Activated naive CD8-positive, alpha-beta T cell (primary cell): Measurements from ENCODE around the gene SPPL3.
"Not testable (repeated sequence)": the region's sequence is repeated elsewhere in the genome, so short reads cannot be mapped to it uniquely, and the experiment has no call there.

Source experiments
- H3K27ac Mint-ChIP-seq: one replicate; pipeline ENCODE4 v1.8.0; 2021; ENCODE audit warnings: mixed read lengths
- H3K27me3 Mint-ChIP-seq: one replicate; pipeline ENCODE4 v1.8.0; 2021; ENCODE audit warnings: mixed read lengths
- H3K36me3 Mint-ChIP-seq: one replicate; pipeline ENCODE4 v1.8.0; 2021; ENCODE audit warnings: mixed read lengths
- H3K4me1 Mint-ChIP-seq: one replicate; pipeline ENCODE4 v1.8.0; 2021; ENCODE audit warnings: low read depth, mixed read lengths
- H3K4me3 Mint-ChIP-seq: one replicate; pipeline ENCODE4 v1.8.0; 2021; ENCODE audit warnings: mild to moderate bottlenecking, mixed read lengths
- H3K9me3 Mint-ChIP-seq: one replicate; pipeline ENCODE4 v1.8.0; 2021; ENCODE audit warnings: low read depth, mixed read lengths

SPPL3 gene

DNA sequence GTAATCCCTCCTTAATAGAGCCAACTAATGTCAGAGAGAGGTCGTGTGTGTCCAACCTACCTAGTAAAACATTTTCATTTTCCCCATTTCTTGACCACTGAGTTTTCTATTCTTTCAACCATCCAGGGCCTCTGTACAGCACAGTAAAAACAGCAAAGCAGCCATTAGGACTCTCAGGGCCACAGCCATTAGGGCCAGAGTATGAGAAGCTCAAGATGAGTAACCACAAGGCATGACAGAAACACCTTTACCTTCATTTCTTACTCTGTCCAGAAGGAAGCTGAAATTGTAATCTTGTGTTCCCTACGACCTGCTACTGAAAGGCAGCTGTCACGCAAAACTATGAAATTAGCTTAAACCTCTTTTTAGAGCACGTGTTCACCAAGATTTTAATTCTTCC lies 2.3 kb downstream of the SPPL3 start:
- Mint-ChIP-seq H3K36me3 (peaks cover 10% of the 10 kb centered on the region), H3K4me3 (peak overlapping the region; percentile 100), H3K9me3 (no peaks in the 10 kb centered on the region), H3K27me3 (no peaks in the 10 kb centered on the region), H3K4me1 (peaks cover 48% of the 10 kb centered on the region), H3K27ac (peak overlapping the region; percentile 12)

DNA sequence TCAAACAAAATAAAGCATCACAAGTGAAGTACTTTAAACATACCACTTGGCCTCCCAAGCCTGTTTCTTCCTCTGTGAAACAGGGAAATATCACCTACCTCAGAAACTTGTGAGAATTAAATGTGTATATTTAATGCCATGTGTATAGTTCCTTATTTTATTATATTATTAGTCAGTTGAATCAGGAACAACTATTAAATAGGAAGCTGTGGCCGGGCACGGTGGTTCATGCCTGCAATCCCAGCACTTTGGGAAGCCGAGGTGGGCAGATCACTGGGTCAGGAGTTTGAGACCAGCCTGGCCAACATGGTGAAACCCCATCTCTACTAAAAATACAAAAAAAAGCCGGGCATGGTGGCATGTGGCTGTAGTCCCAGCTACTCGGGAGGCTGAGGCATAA lies 3.1 kb downstream of the SPPL3 start:
- not testable (repeated sequence) for H3K9me3 Mint-ChIP-seq, H3K27ac Mint-ChIP-seq, H3K4me3 Mint-ChIP-seq, H3K27me3 Mint-ChIP-seq
- Mint-ChIP-seq H3K36me3 (peaks cover 10% of the 10 kb centered on the region), H3K4me1 (peaks cover 53% of the 10 kb centered on the region)

DNA sequence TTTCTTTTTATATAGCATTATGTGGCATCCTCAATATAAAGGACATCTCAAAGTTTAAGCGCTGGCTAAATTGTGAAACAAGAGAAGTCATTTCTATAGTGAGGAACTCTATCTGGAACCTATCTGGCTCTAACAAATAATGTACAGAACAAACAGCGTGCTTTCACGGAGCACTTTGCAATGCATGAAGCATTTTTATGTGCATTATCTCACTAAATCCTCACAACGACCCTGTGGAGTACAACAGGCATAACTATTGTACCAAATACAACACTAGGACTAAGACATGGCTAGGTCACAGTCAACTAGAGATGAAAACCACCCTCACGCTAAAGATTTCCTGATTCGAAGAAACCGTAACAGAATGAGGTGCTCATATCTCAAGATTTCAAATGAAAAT lies 8.6 kb downstream of the SPPL3 start:
- peaks cover 15% of the 10 kb centered on the region for H3K36me3 Mint-ChIP-seq
- H3K4me1 Mint-ChIP-seq, result peaks cover 64% of the 10 kb centered on the region
- no peaks in the 10 kb centered on the region for H3K9me3 Mint-ChIP-seq
- H3K27me3 Mint-ChIP-seq, result no peaks in the 10 kb centered on the region
- H3K27ac Mint-ChIP-seq, result no peak overlapping the region
- H3K4me3 Mint-ChIP-seq, result no peak overlapping the region

DNA sequence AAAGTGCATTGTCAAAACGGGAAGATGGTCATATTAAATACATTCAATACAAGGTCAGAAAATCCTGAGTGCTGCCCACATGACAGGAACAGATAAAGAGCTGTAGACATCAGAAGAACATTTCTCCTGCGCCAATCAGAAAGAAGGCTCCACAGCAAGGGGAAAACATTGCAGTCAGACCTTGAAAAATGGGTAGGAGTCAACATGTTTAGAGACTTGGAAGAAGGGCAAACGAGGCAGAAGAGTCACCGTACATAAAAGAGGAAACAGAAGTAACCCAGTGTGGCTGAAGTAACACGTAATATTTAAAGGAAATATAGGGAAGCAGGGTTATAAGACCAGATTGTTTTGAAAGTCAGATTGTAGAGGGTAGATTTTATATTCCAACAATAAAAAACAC lies 11.9 kb downstream of the SPPL3 start:
- peaks cover 64% of the 10 kb centered on the region for H3K4me1 Mint-ChIP-seq
- peak overlapping the region; percentile 47 for H3K27ac Mint-ChIP-seq
- H3K9me3 Mint-ChIP-seq, result no peaks in the 10 kb centered on the region
- H3K4me3 Mint-ChIP-seq, result no peak overlapping the region
- H3K27me3 Mint-ChIP-seq, result no peaks in the 10 kb centered on the region
- peaks cover 8% of the 10 kb centered on the region for H3K36me3 Mint-ChIP-seq

DNA sequence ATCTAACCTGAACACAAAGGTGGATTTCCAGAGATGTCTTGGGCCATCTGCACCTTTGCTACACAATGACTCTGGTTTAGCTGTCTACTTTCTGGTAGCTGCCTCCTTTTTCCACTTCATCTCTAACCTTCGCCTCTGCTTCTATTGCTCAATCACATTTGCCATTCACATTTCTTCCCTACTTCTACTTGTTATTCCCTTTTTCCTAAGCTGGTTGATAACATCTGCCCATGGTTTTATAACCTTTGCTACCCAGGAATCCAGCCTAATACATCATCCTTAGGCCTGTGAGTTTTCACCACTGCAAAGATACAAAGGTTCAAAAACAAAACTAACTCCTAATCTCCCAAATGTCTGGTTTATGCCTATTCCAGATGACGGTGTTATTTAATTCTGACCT lies 13.2 kb downstream of the SPPL3 start:
- Mint-ChIP-seq H3K4me3 (no peak overlapping the region), H3K4me1 (peaks cover 67% of the 10 kb centered on the region), H3K27me3 (no peaks in the 10 kb centered on the region), H3K27ac (no peak overlapping the region), H3K9me3 (no peaks in the 10 kb centered on the region), H3K36me3 (peaks cover 8% of the 10 kb centered on the region)

GRCh38 chr12:120887253-120888043 lies 16.7 kb downstream of the SPPL3 start:
- Mint-ChIP-seq H3K4me3 (no peak overlapping the region), H3K27ac (peak overlapping the region; percentile 28), H3K4me1 (peaks cover 70% of the 10 kb centered on the region), H3K36me3 (peaks cover 3% of the 10 kb centered on the region), H3K27me3 (no peaks in the 10 kb centered on the region), H3K9me3 (no peaks in the 10 kb centered on the region)

GRCh38 chr12:120886199-120887018 lies 17.7 kb downstream of the SPPL3 start:
- Mint-ChIP-seq H3K36me3 (peaks cover 3% of the 10 kb centered on the region), H3K4me3 (peak overlapping the region; percentile 52), H3K9me3 (no peaks in the 10 kb centered on the region), H3K4me1 (peaks cover 70% of the 10 kb centered on the region), H3K27ac (peak overlapping the region; percentile 69), H3K27me3 (no peaks in the 10 kb centered on the region)

- no peak overlapping the region for H3K27ac Mint-ChIP-seq
- H3K4me1 Mint-ChIP-seq, result peaks cover 70% of the 10 kb centered on the region
- no peaks in the 10 kb centered on the region for H3K9me3 Mint-ChIP-seq
- H3K36me3 Mint-ChIP-seq, result peaks cover 3% of the 10 kb centered on the region
- no peaks in the 10 kb centered on the region for H3K27me3 Mint-ChIP-seq
- H3K4me3 Mint-ChIP-seq, result no peak overlapping the region
Measured at GRCh38 chr12:120885521-120885920, 18.6 kb downstream of the SPPL3 start.

- Mint-ChIP-seq H3K4me1 (peaks cover 72% of the 10 kb centered on the region), H3K27me3 (no peaks in the 10 kb centered on the region), H3K4me3 (no peak overlapping the region), H3K9me3 (no peaks in the 10 kb centered on the region), H3K27ac (no peak overlapping the region), H3K36me3 (peaks cover 6% of the 10 kb centered on the region)
Measured at GRCh38 chr12:120884644-120885043, 19.5 kb downstream of the SPPL3 start.

DNA sequence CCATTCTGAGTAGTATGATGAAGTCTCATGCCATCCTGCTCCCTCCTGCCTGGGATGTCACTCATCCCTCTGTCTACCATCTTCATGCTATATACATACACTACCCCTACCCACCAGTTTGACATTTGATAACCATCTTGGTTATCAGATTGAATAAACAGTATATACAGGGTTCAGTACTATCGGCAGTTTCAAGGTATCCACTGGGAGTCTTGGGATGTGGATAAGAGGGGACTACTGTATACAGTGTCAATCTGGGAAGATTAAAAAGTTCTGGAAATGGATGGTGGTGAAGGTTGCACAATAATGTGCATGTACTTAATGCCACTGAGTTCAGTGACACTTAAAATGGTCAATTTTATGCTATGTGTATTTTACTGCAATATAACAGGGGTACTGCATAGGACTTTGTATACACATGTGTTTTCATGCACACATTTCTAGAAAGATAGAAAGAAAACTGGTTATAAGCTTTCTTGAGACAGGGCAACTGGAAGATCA lies 22.1 kb downstream of the SPPL3 start:
- Mint-ChIP-seq H3K9me3 (no peaks in the 10 kb centered on the region), H3K27me3 (no peaks in the 10 kb centered on the region), H3K4me1 (peaks cover 63% of the 10 kb centered on the region), H3K27ac (no peak overlapping the region), H3K36me3 (peaks cover 4% of the 10 kb centered on the region), H3K4me3 (no peak overlapping the region)

DNA sequence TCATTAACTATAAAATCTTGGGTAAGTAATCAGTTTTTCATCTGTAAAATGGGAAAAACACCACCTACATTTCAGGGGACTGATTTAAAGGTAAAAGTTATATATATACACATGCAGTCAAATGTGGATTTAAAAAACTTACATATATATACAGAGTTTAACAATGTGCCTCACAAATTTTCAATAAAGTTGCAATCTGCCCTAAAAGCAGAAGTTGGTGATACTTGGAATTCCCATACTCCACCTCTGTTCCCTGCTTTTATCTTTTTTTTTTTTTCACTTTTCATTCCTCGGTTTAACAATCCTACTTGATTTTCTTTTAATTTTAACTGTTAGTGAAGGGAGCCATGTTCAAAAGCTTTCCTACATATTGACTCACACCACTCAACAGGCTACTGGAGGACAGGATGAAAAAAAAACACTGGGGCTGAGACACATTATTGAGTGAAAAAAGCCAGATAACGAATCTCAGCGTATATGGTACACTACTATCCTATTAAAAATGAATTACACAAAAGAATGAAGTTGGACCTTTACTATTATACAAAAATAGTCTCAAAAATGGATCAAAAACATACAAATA lies 24.3 kb downstream of the SPPL3 start:
- Mint-ChIP-seq H3K4me1 (peaks cover 59% of the 10 kb centered on the region), H3K9me3 (no peaks in the 10 kb centered on the region), H3K27ac (peak overlapping the region; percentile 51), H3K4me3 (no peak overlapping the region), H3K36me3 (peaks cover 6% of the 10 kb centered on the region), H3K27me3 (no peaks in the 10 kb centered on the region)

DNA sequence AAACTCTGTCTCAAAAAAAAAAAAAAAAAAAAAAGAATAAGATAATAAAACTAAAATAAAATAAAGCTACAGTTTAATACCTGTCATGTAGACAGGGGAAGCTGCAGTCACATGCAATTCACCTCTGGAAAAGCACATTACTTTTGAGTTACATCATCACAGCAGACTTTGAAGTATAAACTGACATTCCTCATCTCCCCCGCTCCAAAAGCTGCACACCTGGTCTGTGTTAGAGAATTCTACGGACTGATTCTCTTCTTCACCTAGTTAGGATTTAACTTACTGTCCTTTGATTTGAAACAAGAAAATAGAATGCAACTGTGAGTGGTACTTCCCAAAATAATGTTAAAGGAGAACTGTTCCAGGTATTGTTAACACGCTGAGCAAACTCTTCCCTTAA lies 25.1 kb downstream of the SPPL3 start:
- H3K9me3 Mint-ChIP-seq, result no peaks in the 10 kb centered on the region
- peaks cover 6% of the 10 kb centered on the region for H3K36me3 Mint-ChIP-seq
- H3K27me3 Mint-ChIP-seq, result no peaks in the 10 kb centered on the region
- H3K4me1 Mint-ChIP-seq, result peaks cover 58% of the 10 kb centered on the region
- H3K4me3 Mint-ChIP-seq, result no peak overlapping the region
- H3K27ac Mint-ChIP-seq, result no peak overlapping the region

- no peaks in the 10 kb centered on the region for H3K9me3 Mint-ChIP-seq
- peaks cover 3% of the 10 kb centered on the region for H3K36me3 Mint-ChIP-seq
- no peaks in the 10 kb centered on the region for H3K27me3 Mint-ChIP-seq
- peak overlapping the region; percentile 75 for H3K27ac Mint-ChIP-seq
- H3K4me1 Mint-ChIP-seq, result peaks cover 55% of the 10 kb centered on the region
- no peak overlapping the region for H3K4me3 Mint-ChIP-seq
Measured at GRCh38 chr12:120874547-120875245, 29.5 kb downstream of the SPPL3 start.

DNA sequence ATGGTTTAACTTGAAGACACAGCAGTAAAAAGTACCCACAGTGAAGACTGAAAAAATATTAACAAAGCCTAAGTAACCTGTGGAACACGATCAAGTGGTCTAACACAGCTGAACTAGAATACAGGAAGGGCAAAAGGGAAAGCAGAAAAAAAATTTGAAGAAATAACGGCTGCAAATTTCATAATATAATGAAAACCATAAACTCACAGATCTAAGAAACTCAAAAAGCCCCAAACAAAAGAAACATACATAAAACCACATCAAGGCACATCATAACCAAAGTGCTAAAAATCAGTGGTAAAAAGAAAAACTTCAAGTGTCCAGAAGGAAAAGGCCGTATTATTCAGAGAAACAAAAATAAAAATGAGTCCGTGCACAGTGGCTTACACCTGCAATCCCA lies 30.9 kb downstream of the SPPL3 start:
- Mint-ChIP-seq H3K4me1 (peaks cover 52% of the 10 kb centered on the region), H3K9me3 (no peaks in the 10 kb centered on the region), H3K27ac (no peak overlapping the region), H3K4me3 (no peak overlapping the region), H3K27me3 (no peaks in the 10 kb centered on the region), H3K36me3 (peaks cover 3% of the 10 kb centered on the region)
